GM19193 (cell line): ENCODE measurements around the gene SLC22A4.

Experiments used
- POLR2A ChIP-seq: IDR thresholded peaks from 4 replicates; pipeline ENCODE4 v1.6.1; 2011; ENCODE audit not compliant: insufficient read depth, insufficient read length; ENCODE audit errors: extremely low read depth

SLC22A4 gene

DNA sequence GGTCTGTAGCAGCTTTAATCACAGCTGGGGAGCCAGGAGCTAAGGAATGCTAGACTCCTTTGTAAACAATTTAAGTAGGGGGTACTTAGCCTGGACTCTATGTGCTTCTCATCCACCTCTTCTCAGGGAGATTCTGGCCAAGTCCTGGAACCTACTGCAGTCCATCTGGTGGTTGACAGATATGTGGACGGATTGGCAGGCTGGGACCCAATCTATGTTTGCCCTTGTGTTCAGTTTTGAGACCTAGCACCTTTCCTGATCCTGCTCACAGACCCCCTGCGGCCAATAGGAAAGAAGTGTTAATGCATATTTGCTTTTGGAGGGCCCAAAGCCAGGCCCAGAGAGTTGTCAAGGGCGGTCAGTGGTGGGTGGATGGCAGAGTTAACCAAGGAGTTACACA is 81.8 kb downstream of the SLC22A4 start:
- no peak for TF ChIP-seq POLR2A

DNA sequence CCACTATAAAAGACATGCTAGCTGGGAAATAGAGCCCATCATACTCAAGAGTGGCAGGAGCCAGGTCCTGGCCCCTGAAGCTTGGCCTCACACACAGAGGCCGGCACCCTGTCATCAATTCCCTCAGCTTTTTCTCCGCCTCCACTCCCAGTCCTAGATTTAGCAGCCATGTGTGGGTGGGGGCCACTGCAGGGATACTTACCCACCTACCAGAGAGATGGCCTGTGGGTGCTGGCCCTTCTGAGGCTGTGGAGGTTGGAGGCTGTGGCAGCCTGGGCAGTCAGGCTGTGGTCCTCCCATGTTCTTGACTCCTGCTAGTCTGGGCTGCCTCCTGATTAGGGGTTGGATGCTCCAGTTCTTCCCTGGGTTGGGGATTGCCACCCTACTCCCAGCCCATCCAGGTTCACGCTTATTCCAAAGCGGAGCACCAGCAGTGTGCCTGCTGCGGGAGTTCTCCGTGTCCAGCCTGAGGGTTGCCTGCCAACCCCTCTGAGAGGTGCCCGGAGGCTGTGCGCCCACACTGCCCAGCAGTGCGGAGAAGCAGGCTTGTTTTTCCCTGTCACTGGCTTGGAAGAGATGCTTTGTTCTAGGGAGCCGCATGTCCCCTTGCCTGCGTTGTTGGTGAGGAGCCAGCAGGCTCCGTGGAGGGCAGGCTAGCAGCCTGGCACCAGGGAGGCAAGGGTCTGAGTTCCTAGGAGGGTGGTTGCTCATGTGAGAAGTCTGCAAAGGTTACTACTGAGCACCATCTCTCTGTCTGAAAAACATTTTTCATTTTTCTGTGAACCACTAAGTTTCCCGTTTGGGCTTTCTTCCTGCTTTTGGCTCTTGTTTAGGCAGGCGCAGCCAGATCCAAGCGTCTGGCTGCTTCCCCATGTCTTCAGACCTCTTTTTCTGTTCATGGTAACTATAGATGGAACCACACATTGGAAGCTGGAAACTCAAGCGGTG is 82.8 kb downstream of the SLC22A4 start:
- no peak for TF ChIP-seq POLR2A

DNA sequence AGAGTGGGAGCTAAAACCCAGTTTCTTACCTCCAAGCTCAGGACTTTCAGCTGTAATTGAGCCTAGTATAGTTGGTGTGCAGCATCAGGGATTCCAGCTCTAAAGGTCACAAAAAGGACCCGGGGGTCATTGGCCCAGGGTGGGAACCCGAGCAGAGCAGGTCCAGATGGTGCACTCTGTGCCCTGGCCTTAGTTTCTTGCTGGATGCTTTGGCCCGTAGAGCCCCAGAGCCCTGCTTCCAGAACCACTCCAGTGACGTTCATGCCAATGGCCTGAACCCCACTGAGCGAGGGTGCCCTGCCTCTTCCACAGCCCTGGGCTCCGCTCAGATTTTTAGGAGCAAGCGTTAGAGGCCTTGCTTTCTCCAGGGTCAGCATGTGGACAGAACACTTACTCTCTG is 83.5 kb downstream of the SLC22A4 start:
- TF ChIP-seq POLR2A = no peak

DNA sequence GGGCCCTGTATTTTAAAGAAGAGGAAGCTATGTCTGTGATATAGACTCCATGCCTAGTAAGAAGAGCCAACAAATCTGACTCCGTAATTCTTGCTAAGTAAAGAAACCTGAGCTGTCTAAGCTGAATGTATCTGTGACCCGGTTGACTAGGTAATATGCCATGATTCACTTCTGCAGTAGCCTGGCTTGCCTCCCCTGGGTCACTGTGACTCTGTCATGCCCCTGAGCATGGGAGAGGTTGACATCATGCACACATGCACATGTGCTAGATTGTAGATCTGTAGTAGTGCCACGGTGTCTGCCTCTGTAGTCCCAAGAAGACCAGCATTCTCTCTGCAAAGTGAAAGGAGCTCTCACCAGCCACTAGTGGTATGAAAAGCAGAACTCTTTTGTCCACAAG is 84.4 kb downstream of the SLC22A4 start:
- TF ChIP-seq POLR2A = no peak

DNA sequence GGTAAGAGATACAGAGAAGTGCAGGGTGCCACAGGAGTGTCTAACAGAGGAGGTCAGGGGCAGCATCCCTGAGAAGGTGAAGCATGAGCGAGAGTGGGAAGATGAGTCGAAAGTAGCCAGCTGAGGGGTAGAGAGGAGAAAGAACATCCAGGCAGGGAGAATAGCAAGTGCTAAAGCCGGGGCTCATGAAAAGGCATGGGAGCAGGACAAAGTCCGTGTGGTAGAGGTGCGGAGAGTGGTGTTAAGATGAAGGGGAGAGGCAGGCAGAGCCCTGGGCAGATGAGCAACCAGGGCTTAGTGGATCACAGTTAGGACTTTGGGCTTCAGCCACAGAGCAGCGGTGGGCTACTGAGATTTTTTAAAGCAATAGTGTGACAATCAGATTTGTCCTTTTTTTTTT is 85.9 kb downstream of the SLC22A4 start:
- TF ChIP-seq POLR2A = no peak

DNA sequence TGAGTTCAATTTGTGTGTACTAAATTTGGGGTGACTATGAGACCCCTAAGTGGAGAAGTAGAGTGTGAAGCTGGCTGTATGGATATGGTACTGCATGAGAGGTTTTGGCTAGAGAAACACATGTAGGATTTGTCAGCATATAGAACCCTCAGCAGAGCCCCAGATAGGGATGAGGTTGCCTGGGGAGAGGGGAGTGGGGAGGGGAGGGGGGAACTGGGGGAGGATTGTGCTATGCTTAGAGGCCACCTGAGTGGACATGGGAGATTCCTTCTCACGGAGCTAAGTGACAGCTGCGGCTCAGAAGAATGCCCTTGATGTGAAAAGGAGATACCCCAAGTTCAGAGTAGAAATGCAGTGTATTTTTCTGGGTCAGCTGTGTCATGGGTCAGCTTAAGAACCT is 86.5 kb downstream of the SLC22A4 start:
- TF ChIP-seq POLR2A = no peak

DNA sequence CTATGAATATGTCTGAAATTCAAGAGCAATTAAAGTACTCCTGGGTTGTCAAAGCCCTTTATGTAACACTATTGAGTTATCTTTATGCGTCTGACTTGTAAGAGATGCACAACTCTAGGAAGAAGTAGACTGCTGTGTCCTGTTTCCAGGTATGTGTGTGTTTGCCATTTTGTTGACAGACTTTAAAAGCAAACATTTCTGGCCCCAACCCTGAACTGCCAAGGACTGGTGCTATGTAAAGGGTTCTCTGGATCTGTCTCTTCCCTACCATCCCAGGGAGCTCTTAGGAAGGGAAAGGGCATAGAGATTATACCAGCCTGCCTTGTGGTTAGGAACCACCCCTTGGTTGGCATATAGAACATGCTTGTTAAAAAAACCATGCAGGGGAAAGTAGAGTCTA is 87.4 kb downstream of the SLC22A4 start:
- TF ChIP-seq POLR2A = no peak

DNA sequence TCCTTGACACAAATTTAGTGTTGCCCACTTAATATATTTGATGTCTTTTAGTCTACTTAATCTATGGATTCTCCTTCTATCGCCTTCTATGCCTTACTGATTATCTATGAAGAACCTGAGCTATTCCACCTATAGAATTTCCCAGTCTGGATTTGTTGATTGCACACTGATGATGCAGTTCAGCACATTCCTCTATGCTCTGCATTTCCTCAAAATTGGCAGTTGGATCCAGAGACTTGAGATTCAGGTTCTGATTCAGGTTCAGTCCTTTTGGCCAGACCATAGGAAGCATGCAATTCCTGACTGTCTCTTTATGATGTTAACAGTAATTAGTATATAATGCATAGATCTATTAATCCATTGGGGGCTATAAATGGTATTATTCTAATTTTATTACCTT is 89.1 kb downstream of the SLC22A4 start:
- TF ChIP-seq POLR2A = no peak

DNA sequence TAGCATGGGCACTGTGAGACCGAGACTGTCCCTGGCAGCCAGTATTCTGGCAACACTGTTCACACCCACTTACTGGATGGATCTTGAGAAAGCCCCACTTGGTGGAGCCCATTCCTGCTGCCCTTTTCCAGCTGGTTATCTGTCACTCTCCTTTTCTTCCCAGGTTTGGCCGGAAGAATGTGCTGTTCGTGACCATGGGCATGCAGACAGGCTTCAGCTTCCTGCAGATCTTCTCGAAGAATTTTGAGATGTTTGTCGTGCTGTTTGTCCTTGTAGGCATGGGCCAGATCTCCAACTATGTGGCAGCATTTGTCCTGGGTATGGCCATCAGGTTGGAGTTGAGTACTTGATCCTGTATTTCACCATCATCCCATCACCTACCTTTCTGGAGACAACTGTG is 89.8 kb downstream of the SLC22A4 start:
- TF ChIP-seq POLR2A = no peak

DNA sequence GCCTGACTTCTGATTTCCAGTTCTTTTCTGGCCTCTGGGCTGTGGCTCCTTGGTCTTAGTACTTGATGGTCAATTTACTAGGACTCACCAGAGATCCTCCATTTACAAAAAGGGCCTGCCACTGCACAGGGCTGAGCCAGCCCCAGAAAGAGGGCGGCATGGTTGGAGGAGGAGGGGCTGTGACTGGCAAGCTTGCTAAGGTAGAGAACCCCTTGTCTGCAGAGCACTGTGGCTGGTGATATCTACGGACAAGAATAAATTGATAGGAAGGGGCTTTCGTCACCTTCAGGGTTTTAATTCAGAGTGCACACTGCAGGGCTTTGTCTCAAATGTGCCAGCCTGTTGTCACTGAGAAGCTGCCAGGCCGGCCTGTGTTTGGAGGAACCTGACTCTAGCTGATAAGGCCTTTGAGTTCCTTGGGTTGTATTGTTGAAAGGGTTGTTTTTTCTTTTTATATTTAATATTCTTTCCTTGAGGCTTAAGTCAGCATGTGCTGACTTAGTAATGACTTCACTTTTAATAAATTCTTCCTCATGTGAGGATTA is 90.4 kb downstream of the SLC22A4 start:
- no peak for TF ChIP-seq POLR2A

DNA sequence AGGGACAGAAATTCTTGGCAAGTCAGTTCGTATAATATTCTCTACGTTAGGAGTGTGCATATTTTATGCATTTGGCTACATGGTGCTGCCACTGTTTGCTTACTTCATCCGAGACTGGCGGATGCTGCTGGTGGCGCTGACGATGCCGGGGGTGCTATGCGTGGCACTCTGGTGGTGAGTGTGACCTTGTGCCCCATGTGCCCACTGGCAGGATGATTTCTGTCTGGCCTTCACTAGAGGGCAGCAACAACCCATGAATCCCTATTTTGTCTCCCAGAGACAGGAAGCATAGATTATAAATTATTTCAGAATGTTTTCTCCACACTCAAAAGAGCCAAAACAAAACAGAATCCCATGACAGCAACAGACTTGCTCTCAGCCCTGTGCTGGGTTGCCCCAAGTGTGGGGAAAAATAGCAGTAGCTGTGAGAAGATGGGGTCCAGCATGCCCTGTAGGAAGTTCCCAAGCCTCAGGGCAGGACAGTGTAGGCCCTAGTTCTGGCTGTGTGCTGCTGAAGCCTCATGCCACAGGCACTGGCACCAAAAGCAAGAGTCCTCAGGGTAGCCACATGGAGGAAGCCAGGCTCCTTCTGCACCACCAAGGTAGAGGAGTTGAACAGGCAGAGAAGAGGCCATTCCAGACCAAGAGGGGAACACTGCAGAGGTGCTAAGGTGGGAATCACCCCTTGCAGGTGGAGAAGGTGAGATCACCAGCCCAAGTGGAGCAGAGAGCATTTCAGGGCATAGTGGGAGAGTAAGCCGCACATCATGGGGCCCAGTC is 91.3 kb downstream of the SLC22A4 start:
- TF ChIP-seq POLR2A = no peak

DNA sequence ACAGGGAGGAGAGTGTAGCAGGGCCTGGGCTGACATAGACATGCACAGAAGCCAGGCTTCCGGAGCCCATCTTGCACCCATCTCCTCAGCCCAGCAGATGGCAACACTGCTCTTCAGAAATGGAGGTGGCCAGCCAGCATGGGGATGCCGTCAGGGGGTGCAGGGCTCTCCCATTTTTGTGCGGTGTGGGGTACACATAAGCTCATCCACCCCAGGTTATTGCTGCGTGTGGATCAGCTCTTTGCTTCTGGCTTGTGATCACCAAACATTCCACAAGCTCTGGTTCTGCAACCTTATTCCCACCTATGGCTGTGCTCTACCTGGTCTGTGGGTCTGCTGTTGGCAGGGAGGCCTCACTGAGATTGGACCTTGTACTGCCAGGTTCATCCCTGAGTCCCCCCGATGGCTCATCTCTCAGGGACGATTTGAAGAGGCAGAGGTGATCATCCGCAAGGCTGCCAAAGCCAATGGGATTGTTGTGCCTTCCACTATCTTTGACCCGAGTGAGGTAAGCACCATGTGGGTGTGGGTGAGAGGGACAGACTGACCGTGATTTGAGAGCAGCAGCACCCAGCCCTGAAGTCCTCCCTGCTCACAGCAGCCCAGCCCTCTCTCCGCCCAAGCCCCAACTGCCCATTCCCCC is 92.6 kb downstream of the SLC22A4 start:
- no peak for TF ChIP-seq POLR2A

DNA sequence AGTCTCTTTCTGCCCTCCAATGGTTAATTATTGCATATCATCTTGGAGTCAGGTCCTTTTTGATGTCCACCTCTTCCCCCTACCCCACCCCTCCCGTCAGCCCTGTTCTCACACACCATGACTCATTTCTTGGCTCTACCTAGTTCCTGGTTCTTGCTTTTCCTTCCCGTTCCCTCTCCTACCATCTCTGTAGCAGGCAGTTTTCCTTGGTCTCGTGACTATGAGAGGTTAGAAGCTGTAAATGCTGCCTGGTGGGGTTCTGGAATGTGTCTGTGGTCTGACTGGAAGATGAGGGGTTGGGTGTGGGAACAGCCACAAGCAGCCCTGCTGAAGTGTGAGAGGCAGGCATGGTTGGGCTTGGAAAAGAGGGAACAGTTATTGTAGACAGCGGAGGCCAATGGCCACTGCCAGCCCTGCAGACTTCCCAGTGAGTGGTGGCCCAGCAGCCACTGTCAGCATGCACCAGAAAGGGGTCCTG is 93.5 kb downstream of the SLC22A4 start:
- no peak for TF ChIP-seq POLR2A

DNA sequence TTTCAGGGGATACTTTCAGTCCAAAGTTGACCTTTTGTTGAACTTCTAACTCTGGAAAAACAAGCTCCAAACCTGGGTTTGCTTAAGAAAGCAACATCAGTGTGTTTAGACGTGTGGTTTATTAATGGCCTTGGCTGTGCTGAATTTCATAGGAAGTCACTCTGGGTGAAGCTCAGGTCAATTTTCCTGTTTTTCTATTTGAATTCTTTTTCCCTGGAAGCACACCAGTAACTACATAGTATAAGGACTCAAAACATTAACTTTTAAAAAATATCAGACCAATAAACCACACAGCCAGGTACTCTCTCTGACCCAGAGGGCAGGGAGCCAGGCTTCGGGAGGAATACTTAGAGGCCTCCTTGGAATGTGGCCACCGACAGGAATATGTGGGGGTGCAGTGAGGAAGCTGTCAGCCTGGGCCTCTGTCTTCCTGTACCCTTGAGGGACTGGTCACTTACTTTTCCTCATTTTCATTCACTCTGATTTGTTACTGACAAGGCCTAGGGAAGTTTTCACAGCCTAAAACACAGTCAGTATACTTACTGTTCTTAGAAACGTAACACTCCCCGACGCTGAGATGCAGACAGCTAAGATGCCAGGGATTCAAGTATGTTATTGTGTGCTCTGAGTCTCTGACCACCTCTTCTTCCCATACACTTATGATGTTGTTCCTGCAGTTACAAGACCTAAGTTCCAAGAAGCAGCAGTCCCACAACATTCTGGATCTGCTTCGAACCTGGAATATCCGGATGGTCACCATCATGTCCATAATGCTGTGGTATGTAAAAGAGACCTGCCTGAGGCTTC is 94.3 kb downstream of the SLC22A4 start:
- no peak for TF ChIP-seq POLR2A
